GM19438 (cell line): Measurements from ENCODE around the gene ACVRL1.

Experiments
- ATAC-seq: cut with Tn5 transposase; IDR thresholded peaks from one replicate; pipeline ENCODE4 v1.9.1; 2021; ENCODE audit warnings: low read depth; ENCODE audit not compliant: unreplicated experiment

The ACVRL1 gene

GRCh38 chr12:51913071-51914033, 6.0 kb downstream of the ACVRL1 start:
- no peak for ATAC-seq

GRCh38 chr12:51914034-51914923, 7.0 kb downstream of the ACVRL1 start:
- no peak for ATAC-seq

GRCh38 chr12:51915003-51915625, 7.8 kb downstream of the ACVRL1 start:
- no peak for ATAC-seq

GRCh38 chr12:51915951-51916350, 8.6 kb downstream of the ACVRL1 start:
- no peak for ATAC-seq

- ATAC-seq: no peak
Observed at GRCh38 chr12:51917041-51917590, 9.8 kb downstream of the ACVRL1 start.

GRCh38 chr12:51917746-51918453, 10.6 kb downstream of the ACVRL1 start:
- ATAC-seq: no peak

- no peak for ATAC-seq
Observed at GRCh38 chr12:51920046-51920445, 12.7 kb downstream of the ACVRL1 start.

GRCh38 chr12:51921017-51921725, 13.9 kb downstream of the ACVRL1 start:
- ATAC-seq: no peak

GRCh38 chr12:51922146-51922545, 14.8 kb downstream of the ACVRL1 start:
- no peak for ATAC-seq

GRCh38 chr12:51922762-51923505, 15.6 kb downstream of the ACVRL1 start:
- no peak for ATAC-seq

GRCh38 chr12:51923506-51924365, 16.4 kb downstream of the ACVRL1 start:
- ATAC-seq: no peak

- ATAC-seq: no peak
Observed at GRCh38 chr12:51924551-51925319, 17.4 kb downstream of the ACVRL1 start.

- no peak for ATAC-seq
Observed at GRCh38 chr12:51925346-51926063, 18.2 kb downstream of the ACVRL1 start.

GRCh38 chr12:51926064-51926632, 18.8 kb downstream of the ACVRL1 start:
- no peak for ATAC-seq

GRCh38 chr12:51926718-51927117, 19.4 kb downstream of the ACVRL1 start:
- no peak for ATAC-seq
